Measurements from ENCODE around the gene ATP10B. TPM values are rescaled to one million over a fixed set of nuclear protein-coding genes. Genes with fewer than 3 reads are reported as not detected.

The ATP10B gene
- total RNA-seq, 1 donor from 2014 or later, result 9.1 TPM

GRCh38 chr5:160601046-160601445 lies 251.0 kb downstream of the ATP10B start:
- no peak for DNase-seq (ENCODE audit: extremely low spot score in 2 of 2)
- TF ChIP-seq CTCF (IDR thresholded peaks at IDR 0.05) (no peak), POLR2A (IDR thresholded peaks at IDR 0.05) (no peak), POLR2AphosphoS5 (IDR thresholded peaks at IDR 0.05; ENCODE audit: insufficient read depth in 1 of 2, low read depth in 1 of 2) (no peak)
- Histone ChIP-seq H3K4me3 (no peak overlapping the region), H3K4me1 (no peaks in the 10 kb centered on the region), H3K9me3 (no peaks in the 10 kb centered on the region), H3K36me3 (no peaks in the 10 kb centered on the region), H3K27me3 (no peaks in the 10 kb centered on the region), H3K27ac (no peak overlapping the region)
- intact Hi-C loops (cut with DNase I), result no loop called here

GRCh38 chr5:160573318-160573717 lies 278.7 kb downstream of the ATP10B start:
- DNase-seq (ENCODE audit: extremely low spot score in 2 of 2), result peak in 1 of 2 donors; percentile 62
- H3K36me3 ChIP-seq, result no peaks in the 10 kb centered on the region
- TF ChIP-seq CTCF (IDR thresholded peaks at IDR 0.05), result no peak

GRCh38 chr5:160567031-160567705 lies 284.8 kb downstream of the ATP10B start:
- Histone ChIP-seq H3K4me3 (no peak overlapping the region), H3K36me3 (no peaks in the 10 kb centered on the region), H3K9me3 (no peaks in the 10 kb centered on the region), H3K27me3 (no peaks in the 10 kb centered on the region), H3K27ac (no peak overlapping the region), H3K4me1 (no peaks in the 10 kb centered on the region)
- DNase-seq (ENCODE audit: extremely low spot score in 2 of 2), result no peak
- intact Hi-C loops (cut with DNase I), result no loop called here
- TF ChIP-seq CTCF (IDR thresholded peaks at IDR 0.05) (no peak), POLR2AphosphoS5 (IDR thresholded peaks at IDR 0.05; ENCODE audit: insufficient read depth in 1 of 2, low read depth in 1 of 2) (no peak), POLR2A (IDR thresholded peaks at IDR 0.05) (no peak)

More at GRCh38 chr5:160573318-160573717, 278.7 kb downstream of the ATP10B start:
- no peaks in the 10 kb centered on the region for H3K27me3 ChIP-seq
- H3K27ac ChIP-seq, result no peak overlapping the region
- H3K4me3 ChIP-seq, result no peak overlapping the region
- intact Hi-C loops (cut with DNase I), result no loop called here
- no peaks in the 10 kb centered on the region for H3K4me1 ChIP-seq
- no peaks in the 10 kb centered on the region for H3K9me3 ChIP-seq

GRCh38 chr5:160565376-160565775 lies 286.6 kb downstream of the ATP10B start:
- H3K9me3 ChIP-seq, result no peaks in the 10 kb centered on the region
- H3K27ac ChIP-seq, result no peak overlapping the region
- no peak overlapping the region for H3K4me3 ChIP-seq
- H3K4me1 ChIP-seq, result no peaks in the 10 kb centered on the region
- TF ChIP-seq POLR2A (IDR thresholded peaks at IDR 0.05) (no peak), POLR2AphosphoS5 (IDR thresholded peaks at IDR 0.05; ENCODE audit: insufficient read depth in 1 of 2, low read depth in 1 of 2) (no peak), CTCF (IDR thresholded peaks at IDR 0.05) (no peak)
- DNase-seq (ENCODE audit: extremely low spot score in 2 of 2), result no peak
- no peaks in the 10 kb centered on the region for H3K36me3 ChIP-seq
- H3K27me3 ChIP-seq, result no peaks in the 10 kb centered on the region
- intact Hi-C loops (cut with DNase I), result no loop called here

GRCh38 chr5:160556846-160557245 lies 295.2 kb downstream of the ATP10B start:
- DNase-seq (ENCODE audit: extremely low spot score in 2 of 2), result no peak
- H3K36me3 ChIP-seq, result no peaks in the 10 kb centered on the region
- intact Hi-C loops (cut with DNase I), result no loop called here
- no peaks in the 10 kb centered on the region for H3K9me3 ChIP-seq
- no peak overlapping the region for H3K27ac ChIP-seq
- H3K4me1 ChIP-seq, result no peaks in the 10 kb centered on the region
- no peaks in the 10 kb centered on the region for H3K27me3 ChIP-seq
- TF ChIP-seq CTCF (IDR thresholded peaks at IDR 0.05), result no peak
- TF ChIP-seq POLR2AphosphoS5 (IDR thresholded peaks at IDR 0.05; ENCODE audit: insufficient read depth in 1 of 2, low read depth in 1 of 2), result no peak
- no peak for TF ChIP-seq POLR2A (IDR thresholded peaks at IDR 0.05)
- no peak overlapping the region for H3K4me3 ChIP-seq

All from vagina (tissue), 2 donors.